ENCODE measurements around the gene FTMT.

Gene FTMT

GRCh38 chr5:121867403-121867802 lies 15.7 kb downstream of the FTMT start:
- TF ChIP-seq CTCF (IDR thresholded peaks at IDR 0.05; ENCODE audit: insufficient read depth, low read length, missing control alignments): no peak
- no peak for DNase-seq (ENCODE audit: low read depth, low spot score)
- CTCF ChIA-PET: no interaction called here
- POLR2A ChIA-PET: no interaction called here
- H3K4me3 ChIP-seq (ENCODE audit: low read depth, low read length): no peak overlapping the region

GRCh38 chr5:121870489-121870888 lies 18.8 kb downstream of the FTMT start:
- CTCF ChIA-PET: no interaction called here
- TF ChIP-seq CTCF (IDR thresholded peaks at IDR 0.05; ENCODE audit: insufficient read depth, low read length, missing control alignments): no peak
- DNase-seq (ENCODE audit: low read depth, low spot score): no peak
- no peak overlapping the region for H3K4me3 ChIP-seq (ENCODE audit: low read depth, low read length)
- POLR2A ChIA-PET: no interaction called here

- H3K4me3 ChIP-seq (ENCODE audit: low read depth, low read length): no peak overlapping the region
- POLR2A ChIA-PET: no interaction called here
- TF ChIP-seq CTCF (IDR thresholded peaks at IDR 0.05; ENCODE audit: insufficient read depth, low read length, missing control alignments): no peak
- CTCF ChIA-PET: no interaction called here
- no peak for DNase-seq (ENCODE audit: low read depth, low spot score)
These were observed 21.2 kb downstream of the FTMT start for GRCh38 chr5:121872856-121873255.

- H3K4me3 ChIP-seq (ENCODE audit: low read depth, low read length): no peak overlapping the region
- TF ChIP-seq CTCF (IDR thresholded peaks at IDR 0.05; ENCODE audit: insufficient read depth, low read length, missing control alignments): no peak
- POLR2A ChIA-PET: no interaction called here
- no peak for DNase-seq (ENCODE audit: low read depth, low spot score)
- CTCF ChIA-PET: no interaction called here
These were observed 21.7 kb downstream of the FTMT start for GRCh38 chr5:121873409-121873808.

- H3K4me3 ChIP-seq (ENCODE audit: low read depth, low read length): no peak overlapping the region
- POLR2A ChIA-PET: no interaction called here
- CTCF ChIA-PET: no interaction called here
- TF ChIP-seq CTCF (IDR thresholded peaks at IDR 0.05; ENCODE audit: insufficient read depth, low read length, missing control alignments): no peak
- DNase-seq (ENCODE audit: low read depth, low spot score): no peak
These were observed 33.9 kb downstream of the FTMT start for GRCh38 chr5:121885630-121886029.

GRCh38 chr5:121887727-121888126 lies 36.0 kb downstream of the FTMT start:
- ChIA-PET CTCF (no interaction called here), POLR2A (no interaction called here)
- no peak for DNase-seq (ENCODE audit: low read depth, low spot score)
- no peak for TF ChIP-seq CTCF (IDR thresholded peaks at IDR 0.05; ENCODE audit: insufficient read depth, low read length, missing control alignments)
- H3K4me3 ChIP-seq (ENCODE audit: low read depth, low read length): no peak overlapping the region

Measured in AG04449 (cell line).